Right renal cortex interstitium (tissue), 3 donors: ENCODE results near the gene ZDHHC8. TPM values are rescaled to one million over a fixed set of nuclear protein-coding genes. Genes with fewer than 3 reads are reported as not detected.

ENCODE experiments used
- DNase-seq, 3 donors: peaks; one replicate each; pipeline ENCODE4 v3.0.0-alpha.2; 2013; ENCODE audit warnings: low read depth in 3 of 3, low spot score in 2 of 3
- polyA plus RNA-seq, 3 donors: library from polyadenylated mRNA; unstranded; fragments of 120-200 nt; gene quantifications; one replicate each; pipeline ENCODE4 v1.2.1, GENCODE V29; 2013; ENCODE audit not compliant: insufficient read length in 3 of 3

The ZDHHC8 gene
- polyA plus RNA-seq, 3 donors: 26.5 to 33.7 (median 27.1) TPM

- DNase-seq: no peak
These were observed 34.8 kb upstream of the ZDHHC8 start for GRCh38 chr22:20096574-20097420.

- DNase-seq: no peak
These were observed 32.4 kb upstream of the ZDHHC8 start for GRCh38 chr22:20099099-20099711.

- DNase-seq: no peak
These were observed 30.0 kb upstream of the ZDHHC8 start for GRCh38 chr22:20101638-20102037.

- DNase-seq: no peak
These were observed 29.3 kb upstream of the ZDHHC8 start for GRCh38 chr22:20102203-20102780.

- DNase-seq: no peak
These were observed 26.0 kb upstream of the ZDHHC8 start for GRCh38 chr22:20105456-20106204.

- no peak for DNase-seq
These were observed 25.3 kb upstream of the ZDHHC8 start for GRCh38 chr22:20106205-20106848.

- no peak for DNase-seq
These were observed 24.8 kb upstream of the ZDHHC8 start for GRCh38 chr22:20106849-20107237.

- DNase-seq: no peak
These were observed 24.1 kb upstream of the ZDHHC8 start for GRCh38 chr22:20107471-20107901.

- no peak for DNase-seq
These were observed 23.4 kb upstream of the ZDHHC8 start for GRCh38 chr22:20107951-20108756.

GRCh38 chr22:20108757-20109230 lies 22.8 kb upstream of the ZDHHC8 start:
- DNase-seq: no peak

- DNase-seq: no peak
These were observed 21.9 kb upstream of the ZDHHC8 start for GRCh38 chr22:20109411-20110358.

- no peak for DNase-seq
These were observed 21.1 kb upstream of the ZDHHC8 start for GRCh38 chr22:20110359-20110985.

- DNase-seq: no peak
These were observed 20.4 kb upstream of the ZDHHC8 start for GRCh38 chr22:20111045-20111688.

GRCh38 chr22:20111689-20112622 lies 19.6 kb upstream of the ZDHHC8 start:
- DNase-seq: no peak

- DNase-seq: no peak
These were observed 18.7 kb upstream of the ZDHHC8 start for GRCh38 chr22:20112623-20113511.
